ENCODE data around the gene ABHD12. TPM values are rescaled to one million over a fixed set of nuclear protein-coding genes. Genes with fewer than 3 reads are reported as not detected.

The ABHD12 gene
- polyA plus RNA-seq, 1 experiment, result 25.0 TPM

DNA sequence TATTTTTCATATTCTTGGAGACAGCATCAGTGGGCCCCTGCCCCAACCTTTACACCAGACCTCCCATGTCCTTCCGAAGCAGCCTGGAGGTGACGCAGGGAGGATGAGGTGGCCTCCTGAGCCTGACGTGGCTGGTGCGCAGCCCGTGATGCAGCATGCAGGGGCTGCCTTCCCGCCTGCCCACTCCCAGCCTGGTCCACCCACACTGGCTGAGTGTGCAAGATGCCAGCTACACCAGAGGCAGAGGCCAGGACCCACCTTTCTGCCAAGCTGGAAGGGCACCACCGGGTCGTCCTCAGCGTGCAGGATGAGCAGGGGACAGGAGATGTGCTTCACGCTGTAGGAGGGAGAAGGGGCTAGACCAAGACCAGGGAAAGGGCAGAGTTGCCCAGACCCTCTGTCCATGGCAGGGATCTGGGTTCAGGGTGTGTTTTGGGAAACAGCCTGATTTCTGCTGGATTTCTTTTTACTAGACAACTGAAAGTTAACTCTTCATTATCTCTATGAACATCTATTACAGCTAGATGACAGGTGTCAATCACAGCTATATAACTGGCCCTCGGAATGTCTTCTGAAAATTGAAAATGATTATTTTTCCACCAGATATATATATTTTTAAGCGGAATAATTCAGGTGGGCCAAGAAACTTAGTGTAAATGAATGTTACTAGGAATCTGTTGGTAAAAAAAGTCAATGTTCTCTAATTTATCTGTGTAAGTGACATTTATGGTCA lies 87.2 kb downstream of the ABHD12 start:
- DNase-seq (ENCODE audit: low read depth), result no peak
- TF ChIP-seq, protein P1, sequence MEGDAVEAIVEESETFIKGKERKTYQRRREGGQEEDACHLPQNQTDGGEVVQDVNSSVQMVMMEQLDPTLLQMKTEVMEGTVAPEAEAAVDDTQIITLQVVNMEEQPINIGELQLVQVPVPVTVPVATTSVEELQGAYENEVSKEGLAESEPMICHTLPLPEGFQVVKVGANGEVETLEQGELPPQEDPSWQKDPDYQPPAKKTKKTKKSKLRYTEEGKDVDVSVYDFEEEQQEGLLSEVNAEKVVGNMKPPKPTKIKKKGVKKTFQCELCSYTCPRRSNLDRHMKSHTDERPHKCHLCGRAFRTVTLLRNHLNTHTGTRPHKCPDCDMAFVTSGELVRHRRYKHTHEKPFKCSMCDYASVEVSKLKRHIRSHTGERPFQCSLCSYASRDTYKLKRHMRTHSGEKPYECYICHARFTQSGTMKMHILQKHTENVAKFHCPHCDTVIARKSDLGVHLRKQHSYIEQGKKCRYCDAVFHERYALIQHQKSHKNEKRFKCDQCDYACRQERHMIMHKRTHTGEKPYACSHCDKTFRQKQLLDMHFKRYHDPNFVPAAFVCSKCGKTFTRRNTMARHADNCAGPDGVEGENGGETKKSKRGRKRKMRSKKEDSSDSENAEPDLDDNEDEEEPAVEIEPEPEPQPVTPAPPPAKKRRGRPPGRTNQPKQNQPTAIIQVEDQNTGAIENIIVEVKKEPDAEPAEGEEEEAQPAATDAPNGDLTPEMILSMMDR (IDR thresholded peaks at IDR 0.05; ENCODE audit: insufficient read depth, low read depth, low read length), result no peak

DNA sequence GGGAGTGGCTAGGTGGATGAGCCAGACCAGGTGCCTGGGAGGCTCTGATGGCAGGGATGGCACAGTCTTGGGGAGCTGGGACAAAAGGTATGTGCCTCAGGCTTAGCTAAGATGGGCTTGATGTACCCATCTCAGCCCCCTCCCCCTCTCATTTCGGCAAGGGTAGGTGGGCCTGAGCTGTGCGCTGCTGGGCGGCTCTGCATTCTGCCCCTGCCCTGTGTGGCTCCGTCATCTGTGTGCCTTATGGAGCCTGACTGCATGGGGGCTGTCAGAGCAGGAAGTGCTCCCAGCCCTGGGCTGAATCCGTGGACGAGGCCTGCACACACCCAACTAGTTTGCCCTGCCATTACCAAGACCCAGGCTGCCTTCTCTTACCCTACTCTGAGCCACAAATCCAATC lies 88.0 kb downstream of the ABHD12 start:
- peaks cover 9% of the 10 kb centered on the region for H3K36me3 ChIP-seq (ENCODE audit: control insufficient read depth, insufficient read depth, low read length)
- POLR2A ChIA-PET, result no interaction called here
- no peaks in the 10 kb centered on the region for H3K27me3 ChIP-seq (ENCODE audit: control insufficient read depth, insufficient read depth, low read length)
- H3K4me3 ChIP-seq (ENCODE audit: low read depth, low read length), result no peak overlapping the region
- DNase-seq (ENCODE audit: low read depth), result no peak
- TF ChIP-seq, protein P1 (IDR thresholded peaks at IDR 0.05; ENCODE audit: insufficient read depth, low read depth, low read length), result no peak
- CTCF ChIA-PET, result interaction anchor here (3.0 kb wide), 1 partner anchor 96 kb away, joined by 11 read pairs; no protein-coding TSS in a partner anchor

More for the DNA sequence above, 87.2 kb downstream of the ABHD12 start:
- Histone ChIP-seq H3K36me3 (ENCODE audit: control insufficient read depth, insufficient read depth, low read length) (peaks cover 10% of the 10 kb centered on the region), H3K4me3 (ENCODE audit: low read depth, low read length) (no peak overlapping the region), H3K27me3 (ENCODE audit: control insufficient read depth, insufficient read depth, low read length) (no peaks in the 10 kb centered on the region)
- ChIA-PET POLR2A (no interaction called here), CTCF (interaction anchor here (3.0 kb wide), 1 partner anchor 95 kb away, joined by 11 read pairs; no protein-coding TSS in a partner anchor)

DNA sequence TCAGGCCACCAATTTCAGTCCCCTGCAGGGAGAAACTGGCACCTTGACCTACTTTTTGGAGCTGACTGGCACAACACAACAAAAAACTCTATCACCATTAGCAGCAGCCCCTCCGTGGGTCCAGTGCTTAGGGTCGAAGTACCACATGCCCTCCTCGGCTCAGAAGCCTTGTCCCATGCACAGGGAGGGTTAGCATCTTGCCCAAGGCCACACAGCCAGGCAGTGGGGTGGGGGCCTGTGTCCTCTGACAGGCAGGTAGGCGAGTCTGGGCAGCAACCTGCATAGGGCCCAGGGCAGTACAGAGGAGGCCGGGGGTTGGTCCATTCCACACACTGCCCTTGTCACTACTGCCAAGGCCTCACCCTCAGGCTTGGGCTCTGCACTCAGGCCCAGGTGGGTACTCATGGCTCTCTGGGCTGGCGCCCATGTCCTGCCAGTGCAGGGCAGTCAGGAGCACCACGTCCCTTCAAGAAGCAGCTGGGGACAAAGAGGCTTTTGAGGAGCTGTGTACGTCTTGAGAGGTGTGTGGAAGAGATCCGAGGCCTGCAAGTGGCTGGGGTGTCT lies 89.2 kb downstream of the ABHD12 start:
- DNase-seq (ENCODE audit: low read depth), result no peak

DNA sequence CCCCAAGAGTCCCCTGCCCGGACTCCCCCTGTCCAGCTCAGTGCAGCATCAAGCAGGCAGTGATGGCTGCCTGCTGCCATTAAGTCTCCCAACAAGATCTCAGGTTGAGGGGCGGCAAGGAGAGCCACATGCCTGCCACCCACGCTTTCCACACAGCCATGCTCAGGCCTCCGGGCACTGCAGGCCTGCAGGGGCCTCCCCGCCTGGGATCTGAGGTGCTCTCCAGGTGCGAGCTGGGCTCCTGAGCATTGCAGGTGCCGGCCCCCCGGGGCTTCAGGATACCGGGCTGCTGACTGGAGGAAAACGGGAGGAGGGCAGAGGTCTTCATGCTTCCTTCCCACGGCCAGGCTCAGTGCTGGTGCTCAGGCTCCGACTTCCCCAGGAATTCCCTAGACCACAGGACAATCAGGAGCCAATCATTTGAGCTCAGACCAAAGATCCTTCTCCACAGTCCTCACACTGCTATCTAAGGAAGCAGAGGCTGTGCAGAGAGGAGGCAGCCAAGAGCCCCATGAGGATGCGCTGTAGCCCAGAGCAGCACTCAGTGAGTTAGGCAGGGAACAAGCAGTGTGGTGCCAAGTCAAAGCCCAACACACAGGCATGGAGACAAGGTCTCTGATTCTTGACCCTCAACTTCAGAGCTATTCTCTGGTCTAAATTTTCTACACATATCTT lies 90.0 kb downstream of the ABHD12 start:
- ChIA-PET CTCF (interaction anchor here (0.9 to 3.0 kb wide), 6 partner anchors 11 to 98 kb away, joined by 3 to 12 read pairs (median 4); no protein-coding TSS in a partner anchor), POLR2A (no interaction called here)
- peaks cover 9% of the 10 kb centered on the region for H3K36me3 ChIP-seq (ENCODE audit: control insufficient read depth, insufficient read depth, low read length)
- H3K27me3 ChIP-seq (ENCODE audit: control insufficient read depth, insufficient read depth, low read length), result no peaks in the 10 kb centered on the region
- TF ChIP-seq, protein P1 (IDR thresholded peaks at IDR 0.05; ENCODE audit: insufficient read depth, low read depth, low read length), result 0 out of 2 replicates have a peak, but pooled peaks have one; percentile 20
- no peak for DNase-seq (ENCODE audit: low read depth)
- H3K4me3 ChIP-seq (ENCODE audit: low read depth, low read length), result no peak overlapping the region

More for the DNA sequence above, 89.2 kb downstream of the ABHD12 start:
- no peak overlapping the region for H3K4me3 ChIP-seq (ENCODE audit: low read depth, low read length)
- TF ChIP-seq, protein P1 (IDR thresholded peaks at IDR 0.05; ENCODE audit: insufficient read depth, low read depth, low read length), result no peak
- ChIA-PET POLR2A (no interaction called here), CTCF (interaction anchor here (3.0 kb wide), 1 partner anchor 97 kb away, joined by 11 read pairs; no protein-coding TSS in a partner anchor)
- peaks cover 9% of the 10 kb centered on the region for H3K36me3 ChIP-seq (ENCODE audit: control insufficient read depth, insufficient read depth, low read length)
- no peaks in the 10 kb centered on the region for H3K27me3 ChIP-seq (ENCODE audit: control insufficient read depth, insufficient read depth, low read length)

DNA sequence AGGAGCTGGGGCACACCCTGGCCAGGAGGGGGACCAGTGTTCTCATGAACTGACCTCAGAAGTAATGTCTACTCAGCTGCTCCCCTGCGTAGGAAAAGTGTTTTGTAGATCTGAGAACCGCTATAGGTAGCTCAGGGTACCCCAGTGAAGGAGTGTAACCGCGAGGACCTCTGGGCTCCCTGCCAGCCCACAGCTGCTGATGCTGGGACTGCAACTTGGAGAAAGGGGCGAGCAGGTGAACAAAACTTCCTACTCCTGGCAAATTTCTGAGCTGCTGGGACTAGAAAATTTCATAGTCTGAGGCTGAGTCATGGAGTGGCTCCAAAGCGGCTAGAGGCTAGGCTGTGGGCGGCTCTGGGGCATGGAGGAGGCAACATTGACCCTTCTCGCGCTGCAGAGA lies 90.8 kb downstream of the ABHD12 start:
- Histone ChIP-seq H3K4me3 (ENCODE audit: low read depth, low read length) (no peak overlapping the region), H3K27me3 (ENCODE audit: control insufficient read depth, insufficient read depth, low read length) (no peaks in the 10 kb centered on the region), H3K36me3 (ENCODE audit: control insufficient read depth, insufficient read depth, low read length) (peaks cover 9% of the 10 kb centered on the region)
- ChIA-PET CTCF (interaction anchor here (0.8 to 2.5 kb wide), 8 partner anchors 8 to 99 kb away, joined by 3 to 12 read pairs (median 4); no protein-coding TSS in a partner anchor), POLR2A (interaction anchor here (1.1 kb wide), 1 partner anchor 107 kb away, joined by 3 read pairs; the partner anchor contains the start of gene GINS1)
- TF ChIP-seq, protein P1 (IDR thresholded peaks at IDR 0.05; ENCODE audit: insufficient read depth, low read depth, low read length), result no peak
- no peak for DNase-seq (ENCODE audit: low read depth)

Measured in BJ (cell line).